ENCODE measurements around the gene NFIB.
A peak's percentile ranks its signal among the peaks of the same experiment; 100 is the strongest.

NFIB gene

GRCh38 chr9:14139287-14139686 lies 174.7 kb downstream of the NFIB start:
- no peak for FAIRE-seq

DNA sequence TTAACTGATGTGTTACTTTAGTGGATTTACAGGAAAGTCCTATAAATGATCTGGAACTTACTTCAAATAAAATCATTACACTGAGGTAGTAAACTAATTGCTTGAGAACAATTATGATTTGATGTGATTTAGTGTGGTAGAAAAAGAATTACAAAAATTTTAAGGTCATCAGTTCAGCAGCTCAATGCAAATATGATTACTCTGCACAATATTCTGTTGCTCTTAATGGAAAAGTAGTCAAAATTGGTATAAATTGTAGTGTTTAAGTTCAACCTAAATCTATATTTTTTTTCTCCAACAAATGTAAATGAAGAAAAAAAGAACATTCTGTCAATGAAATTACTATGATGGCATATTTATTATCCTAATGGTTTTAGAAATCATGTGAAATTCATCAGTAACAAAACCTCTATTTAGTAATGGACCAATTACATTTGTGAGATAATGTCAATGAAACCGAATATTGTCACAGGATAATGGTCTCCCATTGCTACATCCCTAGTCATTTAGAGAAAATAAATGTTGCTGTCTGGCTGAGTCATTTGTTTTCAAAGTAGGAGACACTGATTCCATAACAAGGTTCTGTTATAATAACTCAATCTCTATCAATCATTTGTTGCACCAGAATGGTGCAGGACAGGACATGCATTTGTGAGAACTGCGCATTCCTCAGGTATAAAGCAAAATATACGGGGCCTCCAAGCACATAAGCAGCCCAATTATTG lies 177.1 kb downstream of the NFIB start:
- FAIRE-seq, result no peak

DNA sequence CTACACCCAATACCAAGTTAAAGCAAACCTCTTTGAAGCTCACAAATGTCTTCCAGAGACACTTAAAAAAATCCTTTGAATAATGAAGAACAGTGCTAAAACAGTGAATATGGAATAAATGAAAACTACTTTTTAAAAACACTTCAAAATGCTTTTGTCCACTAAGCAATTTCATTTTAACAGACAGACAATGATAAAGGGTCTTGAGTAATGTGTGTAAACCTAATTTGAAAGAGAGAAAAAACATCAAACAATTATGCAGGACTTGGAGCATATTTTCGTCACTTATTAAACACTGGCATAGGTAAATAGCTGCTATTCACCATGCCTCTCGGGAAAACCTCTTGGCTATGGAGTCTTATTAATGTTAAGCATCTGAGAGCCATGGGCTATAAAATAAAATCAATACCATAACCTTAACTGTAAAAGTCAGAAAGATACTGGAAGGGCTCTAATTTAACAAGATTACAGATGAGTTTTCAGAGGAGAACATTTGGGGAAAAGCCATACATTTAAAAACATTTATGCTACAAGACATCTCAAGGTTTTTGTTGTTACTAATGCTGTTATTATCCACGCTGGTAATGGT lies 177.8 kb downstream of the NFIB start:
- FAIRE-seq, result no peak

GRCh38 chr9:14135421-14135820 lies 178.5 kb downstream of the NFIB start:
- no peak for FAIRE-seq

DNA sequence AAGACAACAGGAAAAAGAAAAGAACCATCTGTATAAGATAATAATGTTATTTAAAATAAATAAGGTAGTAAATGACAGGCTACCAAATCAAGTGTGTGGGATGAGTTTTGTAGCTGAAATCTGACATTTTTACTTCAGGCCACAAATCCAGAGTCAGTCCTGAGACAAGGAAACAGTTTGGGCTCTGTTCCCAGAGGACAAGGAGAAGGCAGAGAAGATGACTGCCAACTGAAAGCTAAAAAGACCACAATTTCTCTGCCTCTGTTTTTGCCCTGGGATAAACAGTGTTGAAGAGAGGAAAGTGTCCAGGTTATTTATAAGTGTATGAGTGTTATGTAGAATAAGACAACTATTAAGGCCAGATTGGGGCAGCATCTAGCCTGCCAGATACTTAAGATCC lies 180.5 kb downstream of the NFIB start:
- peak; percentile 62 for FAIRE-seq

DNA sequence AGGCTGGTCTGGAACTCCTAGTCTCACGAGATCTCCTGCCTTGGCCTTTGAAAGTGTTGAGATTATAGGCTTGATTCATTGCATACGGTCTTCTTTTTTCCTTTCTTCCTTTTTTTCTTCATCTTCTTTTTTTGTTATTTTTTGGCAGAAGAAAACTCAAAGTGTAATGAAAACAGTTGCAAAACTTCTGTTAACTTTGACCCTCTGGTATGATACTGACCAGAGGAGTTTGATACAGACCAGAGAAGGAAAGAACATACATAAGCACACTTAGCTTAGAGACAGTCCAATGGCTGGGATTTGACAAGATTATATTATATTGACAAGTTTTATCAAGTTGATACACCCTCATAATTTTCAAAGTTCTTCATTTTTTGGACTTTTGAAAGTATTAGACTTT lies 181.2 kb downstream of the NFIB start:
- FAIRE-seq, result peak; percentile 78

DNA sequence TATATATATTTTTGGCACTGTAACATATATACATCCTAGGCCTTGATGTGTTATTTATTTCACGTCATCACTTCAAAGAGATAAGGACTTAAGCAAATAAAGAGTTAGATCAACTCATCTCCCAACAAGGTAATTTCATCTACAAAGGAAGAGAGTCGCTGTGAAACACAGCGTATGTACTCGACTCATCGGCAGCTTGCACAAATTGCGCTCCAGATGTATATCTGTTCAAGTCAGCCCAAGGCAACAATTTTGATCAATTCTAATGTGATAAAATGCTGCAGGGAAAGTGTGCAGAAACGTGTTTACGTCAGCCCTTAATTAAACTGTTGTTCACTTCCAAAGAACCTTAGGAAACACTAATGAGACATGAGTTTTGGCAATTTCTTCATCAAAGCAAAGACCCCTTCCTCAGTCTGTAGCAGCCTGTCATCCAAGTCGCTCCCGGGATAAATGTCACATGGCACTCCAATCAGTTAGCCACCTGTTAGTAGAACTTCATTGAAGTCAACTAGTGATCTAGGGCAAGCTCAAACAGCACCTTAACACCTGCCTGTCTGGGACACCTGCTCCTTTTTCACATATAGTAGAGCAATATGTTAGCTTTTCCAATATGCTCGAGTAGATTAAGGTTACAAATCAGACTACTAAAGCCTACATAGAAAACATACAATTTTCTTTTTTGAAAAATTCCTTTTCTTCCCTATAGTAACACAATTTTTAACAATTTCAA lies 182.4 kb downstream of the NFIB start:
- no peak for FAIRE-seq

- no peak for FAIRE-seq
Measured at GRCh38 chr9:14127656-14128055, 186.3 kb downstream of the NFIB start.

DNA sequence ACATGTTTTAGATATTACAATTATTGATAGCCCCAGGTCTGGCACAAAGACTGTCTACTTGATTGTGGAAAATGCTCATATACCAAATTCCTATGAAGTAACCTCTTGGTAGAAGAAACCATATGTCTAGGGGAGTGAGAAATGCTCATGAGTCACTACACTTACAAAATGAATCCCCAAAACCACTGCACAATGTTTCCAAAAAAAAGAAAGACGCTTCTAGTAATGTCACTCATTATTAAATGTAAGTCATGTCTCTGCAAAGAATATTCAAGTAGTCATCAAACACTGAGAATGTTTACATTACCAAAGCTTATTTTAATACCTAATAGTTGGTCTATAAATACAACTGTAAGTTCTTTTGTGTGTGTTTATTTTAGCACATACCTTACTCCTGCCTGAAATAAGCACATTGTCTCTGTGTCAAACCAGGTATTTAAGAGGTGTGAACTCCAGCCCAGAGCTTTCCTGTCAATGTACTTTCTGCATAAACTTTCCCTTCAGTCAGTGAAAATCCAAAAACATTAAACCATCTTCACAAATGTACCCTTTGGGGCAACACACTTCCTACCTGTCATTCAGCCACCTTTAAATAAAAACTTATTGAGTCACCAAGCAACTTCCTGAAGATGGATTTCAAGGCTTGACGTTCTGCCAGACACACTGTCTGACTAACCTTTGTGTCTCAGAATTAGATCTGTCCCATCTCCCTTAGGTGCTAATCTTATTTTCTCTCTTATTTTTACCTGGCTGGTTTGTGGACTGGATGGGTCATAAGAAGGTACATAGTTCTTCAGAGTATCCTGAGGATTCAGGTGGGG lies 194.0 kb downstream of the NFIB start:
- no peak for FAIRE-seq

DNA sequence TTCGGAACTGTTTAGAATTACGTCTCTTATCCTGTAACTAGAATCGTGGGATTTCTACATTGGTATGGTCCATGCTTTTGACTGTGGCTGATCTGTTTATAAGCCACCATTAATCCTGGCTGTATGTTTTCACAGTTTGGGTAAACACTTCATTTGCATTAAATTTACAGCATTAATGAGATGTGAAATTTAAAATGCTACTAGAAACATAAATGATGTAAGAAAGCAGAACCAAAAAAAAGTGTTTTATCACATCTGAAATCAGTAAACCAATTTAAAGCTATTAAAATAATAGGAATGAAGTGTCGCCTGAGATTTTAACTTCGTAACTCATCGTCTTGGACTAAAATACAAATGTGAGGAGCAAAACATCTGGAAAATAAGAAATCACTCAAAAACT lies 201.7 kb downstream of the NFIB start:
- no peak for FAIRE-seq

DNA sequence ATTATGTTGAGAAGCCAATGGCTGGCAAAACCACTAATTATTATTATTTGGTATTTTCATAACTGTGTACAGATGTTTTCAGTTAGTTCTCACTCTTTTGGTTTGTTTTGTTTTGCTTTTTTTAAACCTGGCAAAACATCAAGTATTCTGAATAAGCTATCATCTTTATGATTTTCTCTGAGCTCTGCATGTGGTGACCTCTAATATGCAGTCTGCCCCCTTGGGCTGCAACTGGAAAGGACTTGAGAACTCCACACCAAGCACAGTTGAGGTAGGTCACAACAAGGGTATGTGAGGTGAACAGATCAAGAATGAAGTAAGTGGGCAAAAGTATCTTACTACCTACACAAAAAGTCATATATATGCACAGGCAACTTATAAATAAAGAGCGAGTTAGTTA lies 202.2 kb downstream of the NFIB start:
- peak; percentile 86 for FAIRE-seq

GRCh38 chr9:14107977-14108376 lies 206.0 kb downstream of the NFIB start:
- no peak for FAIRE-seq

DNA sequence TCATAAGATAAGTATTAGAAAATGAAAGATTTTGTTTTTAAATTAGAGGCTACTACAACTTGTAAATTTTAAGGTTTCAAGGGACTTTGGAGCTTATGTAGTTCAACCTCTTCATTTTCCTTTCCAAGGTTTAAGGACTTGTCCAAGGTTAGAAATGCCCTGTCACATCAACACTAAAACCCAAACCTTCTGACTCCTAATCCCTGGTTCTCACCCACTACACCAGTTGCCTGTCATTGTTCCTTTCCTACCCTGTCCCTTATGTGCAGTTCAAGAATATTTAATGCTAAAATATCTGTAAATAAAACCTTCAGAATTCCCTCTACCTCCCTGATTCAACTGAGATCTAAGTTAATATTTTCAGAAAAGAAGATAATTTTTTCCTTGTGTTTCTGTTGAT lies 206.4 kb downstream of the NFIB start:
- no peak for FAIRE-seq

DNA sequence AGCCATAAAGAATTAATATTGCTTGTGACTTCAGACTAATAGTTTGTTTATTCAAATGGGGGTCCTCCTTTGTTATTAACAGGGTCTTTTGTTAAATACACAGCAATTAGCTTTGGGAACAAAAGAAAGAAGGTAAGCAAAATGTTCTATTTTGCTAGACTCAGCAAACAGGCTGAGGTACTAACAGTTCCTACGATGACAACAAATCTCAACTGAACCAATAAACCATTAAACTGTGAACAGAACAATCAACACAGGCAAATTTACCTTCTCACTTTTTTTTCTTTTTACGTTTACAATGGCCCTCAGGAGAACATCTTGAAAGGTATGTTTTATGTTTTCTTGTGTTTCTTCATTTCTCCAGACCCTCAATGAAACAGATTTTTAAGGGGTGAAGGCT lies 207.2 kb downstream of the NFIB start:
- FAIRE-seq, result no peak

GRCh38 chr9:14104496-14104895 lies 209.4 kb downstream of the NFIB start:
- no peak for FAIRE-seq

- FAIRE-seq, result no peak
Measured at GRCh38 chr9:14103115-14103514, 210.8 kb downstream of the NFIB start.

DNA sequence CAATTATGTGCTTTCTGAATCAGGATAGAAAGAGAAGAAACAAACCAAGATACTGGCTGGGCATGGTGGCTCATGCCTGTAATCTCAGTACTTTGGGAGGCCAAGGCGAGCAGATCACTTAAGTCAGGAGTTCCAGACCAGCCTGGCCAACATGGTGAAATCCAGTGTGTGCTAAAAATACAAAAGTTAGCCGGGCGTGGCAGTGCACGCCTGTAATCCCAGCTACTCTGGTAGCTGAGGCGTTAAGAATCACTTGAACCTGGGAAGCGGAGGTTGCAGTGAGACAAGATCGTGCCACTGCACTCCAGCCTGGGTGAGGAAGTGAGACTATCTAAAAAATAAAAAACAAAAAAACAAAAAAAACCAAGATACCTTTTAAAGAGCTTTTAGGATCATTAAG lies 214.2 kb downstream of the NFIB start:
- no peak for FAIRE-seq

GRCh38 chr9:14098486-14099180 lies 215.3 kb downstream of the NFIB start:
- FAIRE-seq, result no peak

DNA sequence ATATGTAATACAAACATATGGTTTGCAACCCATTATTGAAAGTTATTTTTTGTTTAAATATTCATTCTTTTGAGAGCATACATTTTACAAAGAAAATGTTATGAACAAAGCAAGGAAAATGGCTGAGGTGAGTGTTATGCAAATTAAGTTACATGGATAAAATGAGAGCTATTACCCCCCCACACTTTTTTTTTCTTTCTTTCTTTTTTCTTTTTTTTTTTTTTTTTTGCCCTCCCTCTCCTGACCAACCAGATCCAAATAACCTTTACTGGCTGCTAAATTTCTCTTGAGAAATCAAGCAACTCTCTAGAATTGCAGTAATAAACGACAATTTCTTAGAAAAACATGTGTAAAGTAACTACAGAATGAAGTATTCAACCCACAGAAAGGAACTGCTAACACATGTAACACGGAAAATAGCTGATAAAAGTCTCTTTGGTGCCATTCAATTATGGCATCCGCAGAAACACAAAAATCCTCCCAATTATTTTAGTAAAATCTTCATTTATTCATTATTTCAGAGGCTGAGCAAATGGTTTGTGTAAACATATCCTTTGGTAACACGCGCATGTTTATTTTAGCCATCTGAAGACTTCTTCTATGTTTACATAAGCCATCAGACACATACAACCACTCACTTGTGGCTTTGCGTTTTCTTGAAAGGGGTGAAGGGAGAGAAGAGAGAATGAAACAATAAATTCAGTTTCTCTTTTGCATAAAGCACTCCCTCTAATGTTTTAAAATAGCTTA lies 216.1 kb downstream of the NFIB start:
- no peak for FAIRE-seq

- FAIRE-seq, result no peak
Measured at GRCh38 chr9:14097215-14097614, 216.7 kb downstream of the NFIB start.

DNA sequence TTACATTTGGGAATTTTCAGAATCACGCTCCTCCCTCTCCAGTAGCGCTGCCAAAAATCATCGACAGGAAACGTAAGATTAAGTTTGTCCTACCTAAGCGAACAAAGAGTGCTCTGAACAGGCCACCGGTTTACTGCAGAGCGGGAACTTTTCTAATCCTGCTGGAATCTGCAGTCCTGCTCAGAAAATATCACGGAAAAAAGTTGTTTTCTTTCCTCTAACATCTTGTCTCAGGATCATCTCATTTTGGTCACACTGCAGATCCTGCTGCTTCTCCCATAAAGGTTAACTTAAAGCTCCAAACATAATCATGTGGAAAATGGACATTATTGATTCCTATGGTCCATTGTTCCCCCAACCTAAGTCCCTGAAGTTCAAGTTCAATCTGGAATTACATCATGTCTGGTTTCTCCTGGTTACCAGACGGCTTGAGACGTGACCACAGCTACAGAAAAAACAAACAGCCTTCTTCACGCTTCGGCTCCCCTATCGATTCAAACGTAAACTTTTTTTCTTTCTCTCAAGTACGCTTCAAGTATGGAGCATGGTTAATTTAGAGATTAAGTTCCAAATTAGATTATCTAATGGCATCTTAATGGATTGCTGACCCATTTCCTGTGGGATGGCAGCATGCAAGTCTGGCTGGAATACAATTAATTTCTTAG lies 217.6 kb downstream of the NFIB start:
- no peak for FAIRE-seq

All from endometrium (tissue), 2 donors.